ENCODE results near the gene PRR16.

PRR16 gene

DNA sequence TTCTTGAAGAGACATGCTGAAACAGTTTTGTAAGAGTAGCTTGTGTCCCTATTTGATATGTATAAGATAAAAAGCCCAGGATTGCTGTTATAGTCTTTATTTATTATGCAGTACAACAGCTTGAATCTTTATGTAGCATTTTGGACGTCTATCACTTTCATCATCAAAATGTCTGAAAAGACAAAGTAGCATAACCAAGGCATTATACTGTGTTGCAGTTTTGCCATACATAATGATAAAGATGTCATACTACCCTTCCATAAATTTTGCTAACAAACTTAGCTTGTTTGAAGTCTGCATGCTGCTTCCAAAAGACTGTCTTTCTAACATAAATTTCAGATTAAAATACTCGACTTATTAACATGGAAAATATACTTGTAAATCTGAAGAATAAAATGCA, 127.8 kb downstream of the PRR16 start:
- Histone ChIP-seq H2AFZ (ENCODE audit: low read length) (no peak overlapping the region), H4K20me1 (ENCODE audit: insufficient read depth, low read length) (no peaks in the 10 kb centered on the region), H3K9me2 (replicated peaks; ENCODE audit: insufficient read depth, low read length) (no peaks in the 10 kb centered on the region), H3K27ac (ENCODE audit: low read length) (no peak overlapping the region), H3K4me2 (ENCODE audit: low read depth, low read length) (no peak overlapping the region), H3K36me3 (replicated peaks; ENCODE audit: insufficient read depth, low read length) (no peaks in the 10 kb centered on the region), H3K9me3 (replicated peaks; ENCODE audit: insufficient read depth, low read length) (no peaks in the 10 kb centered on the region), H3K4me3 (ENCODE audit: low read length) (no peak overlapping the region), H3K79me2 (ENCODE audit: low read length) (no peaks in the 10 kb centered on the region), H3K27me3 (replicated peaks; ENCODE audit: insufficient read depth, low read length) (no peaks in the 10 kb centered on the region), H3F3A (ENCODE audit: insufficient read depth, low read length) (no peaks in the 10 kb centered on the region), H3K4me1 (ENCODE audit: low read length) (no peaks in the 10 kb centered on the region), H3K9ac (ENCODE audit: low read length) (no peak overlapping the region)
- TF ChIP-seq EZH2 (optimal IDR thresholded peaks at IDR 0.05; ENCODE audit: low read depth, low read length), result no peak
- TF ChIP-seq EZH2phosphoT487 (IDR thresholded peaks at IDR 0.05; ENCODE audit: low read length), result no peak
- TF ChIP-seq, protein P1, sequence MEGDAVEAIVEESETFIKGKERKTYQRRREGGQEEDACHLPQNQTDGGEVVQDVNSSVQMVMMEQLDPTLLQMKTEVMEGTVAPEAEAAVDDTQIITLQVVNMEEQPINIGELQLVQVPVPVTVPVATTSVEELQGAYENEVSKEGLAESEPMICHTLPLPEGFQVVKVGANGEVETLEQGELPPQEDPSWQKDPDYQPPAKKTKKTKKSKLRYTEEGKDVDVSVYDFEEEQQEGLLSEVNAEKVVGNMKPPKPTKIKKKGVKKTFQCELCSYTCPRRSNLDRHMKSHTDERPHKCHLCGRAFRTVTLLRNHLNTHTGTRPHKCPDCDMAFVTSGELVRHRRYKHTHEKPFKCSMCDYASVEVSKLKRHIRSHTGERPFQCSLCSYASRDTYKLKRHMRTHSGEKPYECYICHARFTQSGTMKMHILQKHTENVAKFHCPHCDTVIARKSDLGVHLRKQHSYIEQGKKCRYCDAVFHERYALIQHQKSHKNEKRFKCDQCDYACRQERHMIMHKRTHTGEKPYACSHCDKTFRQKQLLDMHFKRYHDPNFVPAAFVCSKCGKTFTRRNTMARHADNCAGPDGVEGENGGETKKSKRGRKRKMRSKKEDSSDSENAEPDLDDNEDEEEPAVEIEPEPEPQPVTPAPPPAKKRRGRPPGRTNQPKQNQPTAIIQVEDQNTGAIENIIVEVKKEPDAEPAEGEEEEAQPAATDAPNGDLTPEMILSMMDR (IDR thresholded peaks at IDR 0.05; ENCODE audit: low read length), result no peak
- no peak for DNase-seq

DNA sequence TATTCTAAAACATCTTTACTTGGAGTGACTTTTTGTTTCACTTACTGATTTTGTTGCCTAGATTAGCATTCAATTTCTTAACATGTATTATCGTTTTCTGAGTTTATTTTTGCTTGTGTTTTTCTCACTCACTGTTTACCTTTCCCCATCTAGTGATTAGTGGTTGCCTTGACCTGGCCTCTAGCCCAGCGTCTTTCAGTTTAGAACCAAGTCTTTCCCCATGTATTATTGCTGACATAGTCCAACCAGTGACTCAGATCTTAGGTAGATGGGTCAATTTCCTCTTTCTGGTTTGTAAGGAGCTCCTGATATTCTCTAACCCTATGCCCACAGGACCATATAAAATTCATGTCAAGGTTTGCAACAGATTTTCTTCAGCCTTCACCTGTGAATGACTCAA, 135.5 kb downstream of the PRR16 start:
- TF ChIP-seq, protein P1 (IDR thresholded peaks at IDR 0.05; ENCODE audit: low read length), result no peak
- TF ChIP-seq EZH2phosphoT487 (IDR thresholded peaks at IDR 0.05; ENCODE audit: low read length), result no peak
- TF ChIP-seq EZH2 (optimal IDR thresholded peaks at IDR 0.05; ENCODE audit: low read depth, low read length), result no peak
- Histone ChIP-seq H3K27ac (ENCODE audit: low read length) (no peak overlapping the region), H3K9ac (ENCODE audit: low read length) (no peak overlapping the region), H3K4me2 (ENCODE audit: low read depth, low read length) (peak overlapping the region; percentile 18), H2AFZ (ENCODE audit: low read length) (no peak overlapping the region), H3K79me2 (ENCODE audit: low read length) (no peaks in the 10 kb centered on the region), H3K4me1 (ENCODE audit: low read length) (no peaks in the 10 kb centered on the region), H3K36me3 (replicated peaks; ENCODE audit: insufficient read depth, low read length) (no peaks in the 10 kb centered on the region), H3K27me3 (replicated peaks; ENCODE audit: insufficient read depth, low read length) (no peaks in the 10 kb centered on the region), H3F3A (ENCODE audit: insufficient read depth, low read length) (no peaks in the 10 kb centered on the region), H4K20me1 (ENCODE audit: insufficient read depth, low read length) (no peaks in the 10 kb centered on the region), H3K9me3 (replicated peaks; ENCODE audit: insufficient read depth, low read length) (no peaks in the 10 kb centered on the region), H3K4me3 (ENCODE audit: low read length) (no peak overlapping the region), H3K9me2 (replicated peaks; ENCODE audit: insufficient read depth, low read length) (no peaks in the 10 kb centered on the region)
- peak; percentile 38 for DNase-seq

DNA sequence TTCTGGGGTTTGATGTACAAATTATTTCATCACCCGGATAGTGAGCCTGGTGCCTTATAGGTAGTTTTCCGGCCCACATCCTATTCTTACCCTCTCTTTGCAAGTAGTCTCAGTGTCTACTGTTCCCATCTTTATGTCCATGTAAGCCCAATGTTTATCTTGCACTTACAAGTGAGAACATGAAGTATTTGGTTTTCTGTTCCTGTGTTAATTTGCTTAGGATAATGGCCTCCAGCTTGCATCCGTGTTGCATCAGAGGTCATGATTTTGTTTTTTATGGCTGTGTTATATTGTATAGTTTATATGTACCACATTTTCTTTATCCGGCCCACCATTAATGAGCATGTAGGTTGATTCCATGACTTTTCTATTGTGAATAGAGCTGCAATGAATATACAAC, 136.5 kb downstream of the PRR16 start:
- H3K4me2 ChIP-seq (ENCODE audit: low read depth, low read length), result no peak overlapping the region
- no peaks in the 10 kb centered on the region for H4K20me1 ChIP-seq (ENCODE audit: insufficient read depth, low read length)
- no peak for DNase-seq
- no peaks in the 10 kb centered on the region for H3K36me3 ChIP-seq (replicated peaks; ENCODE audit: insufficient read depth, low read length)
- H3K9me2 ChIP-seq (replicated peaks; ENCODE audit: insufficient read depth, low read length), result no peaks in the 10 kb centered on the region
- H3K4me1 ChIP-seq (ENCODE audit: low read length), result no peaks in the 10 kb centered on the region
- TF ChIP-seq EZH2phosphoT487 (IDR thresholded peaks at IDR 0.05; ENCODE audit: low read length), result no peak
- no peak for TF ChIP-seq EZH2 (optimal IDR thresholded peaks at IDR 0.05; ENCODE audit: low read depth, low read length)
- H3K27ac ChIP-seq (ENCODE audit: low read length), result no peak overlapping the region
- no peak overlapping the region for H3K4me3 ChIP-seq (ENCODE audit: low read length)
- no peaks in the 10 kb centered on the region for H3K27me3 ChIP-seq (replicated peaks; ENCODE audit: insufficient read depth, low read length)
- H3K79me2 ChIP-seq (ENCODE audit: low read length), result no peaks in the 10 kb centered on the region
- no peak overlapping the region for H2AFZ ChIP-seq (ENCODE audit: low read length)
- no peaks in the 10 kb centered on the region for H3F3A ChIP-seq (ENCODE audit: insufficient read depth, low read length)
- no peak overlapping the region for H3K9ac ChIP-seq (ENCODE audit: low read length)
- no peaks in the 10 kb centered on the region for H3K9me3 ChIP-seq (replicated peaks; ENCODE audit: insufficient read depth, low read length)

DNA sequence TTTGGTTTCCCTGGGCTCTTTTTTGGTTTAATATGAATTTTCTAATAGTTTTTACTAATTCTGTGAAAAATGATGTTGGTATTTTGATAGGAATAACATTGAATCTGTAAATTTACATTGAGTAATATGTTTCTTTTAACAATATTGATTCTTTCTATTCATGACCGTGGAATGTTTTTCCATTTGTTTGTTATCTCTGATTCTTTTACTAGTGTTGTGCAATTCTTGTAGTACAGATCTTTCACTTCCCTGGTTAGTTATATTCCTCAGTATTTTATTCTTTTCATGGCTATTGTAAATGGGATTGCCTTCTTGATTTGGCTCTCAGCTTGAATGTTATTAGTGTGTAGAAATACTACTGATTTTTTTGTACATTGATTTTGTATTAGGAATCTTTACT, 137.9 kb downstream of the PRR16 start:
- H3K9me3 ChIP-seq (replicated peaks; ENCODE audit: insufficient read depth, low read length), result no peaks in the 10 kb centered on the region
- DNase-seq, result no peak
- H4K20me1 ChIP-seq (ENCODE audit: insufficient read depth, low read length), result no peaks in the 10 kb centered on the region
- H3K4me2 ChIP-seq (ENCODE audit: low read depth, low read length), result no peak overlapping the region
- no peak overlapping the region for H3K4me3 ChIP-seq (ENCODE audit: low read length)
- H3K4me1 ChIP-seq (ENCODE audit: low read length), result no peaks in the 10 kb centered on the region
- no peak overlapping the region for H2AFZ ChIP-seq (ENCODE audit: low read length)
- H3K79me2 ChIP-seq (ENCODE audit: low read length), result no peaks in the 10 kb centered on the region
- TF ChIP-seq EZH2phosphoT487 (IDR thresholded peaks at IDR 0.05; ENCODE audit: low read length), result no peak
- TF ChIP-seq EZH2 (optimal IDR thresholded peaks at IDR 0.05; ENCODE audit: low read depth, low read length), result no peak
- TF ChIP-seq, protein P1 (IDR thresholded peaks at IDR 0.05; ENCODE audit: low read length), result no peak
- H3K36me3 ChIP-seq (replicated peaks; ENCODE audit: insufficient read depth, low read length), result no peaks in the 10 kb centered on the region
- no peak overlapping the region for H3K27ac ChIP-seq (ENCODE audit: low read length)
- H3F3A ChIP-seq (ENCODE audit: insufficient read depth, low read length), result no peaks in the 10 kb centered on the region
- H3K9ac ChIP-seq (ENCODE audit: low read length), result no peak overlapping the region
- H3K9me2 ChIP-seq (replicated peaks; ENCODE audit: insufficient read depth, low read length), result no peaks in the 10 kb centered on the region
- no peaks in the 10 kb centered on the region for H3K27me3 ChIP-seq (replicated peaks; ENCODE audit: insufficient read depth, low read length)
